ENCODE measurements around the gene SART3. TPM values are rescaled to one million over a fixed set of nuclear protein-coding genes. Genes with fewer than 3 reads are reported as not detected.

Gene SART3
- total RNA-seq, 1 donor from 2014 or later: 74.5 TPM

DNA sequence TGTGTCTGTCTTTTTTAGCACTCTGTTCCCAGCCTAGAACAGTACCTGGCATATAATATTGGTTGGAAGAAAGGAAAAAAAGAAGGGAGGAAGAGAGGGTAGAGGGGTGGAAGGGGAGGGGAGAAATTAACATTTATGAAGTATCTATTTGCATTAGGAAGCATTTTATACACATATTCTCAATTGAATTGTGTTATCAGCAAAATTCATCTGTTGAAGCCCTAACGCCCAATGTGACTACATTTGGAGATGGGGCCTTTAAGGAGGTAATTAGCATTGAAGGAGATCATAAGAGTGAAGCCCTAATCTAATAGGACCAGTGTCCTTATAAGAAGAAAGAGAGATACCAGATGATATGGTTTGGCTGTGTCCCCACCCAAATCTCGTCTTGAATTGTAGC lies 76.1 kb downstream of the SART3 start:
- TF ChIP-seq, protein P1, sequence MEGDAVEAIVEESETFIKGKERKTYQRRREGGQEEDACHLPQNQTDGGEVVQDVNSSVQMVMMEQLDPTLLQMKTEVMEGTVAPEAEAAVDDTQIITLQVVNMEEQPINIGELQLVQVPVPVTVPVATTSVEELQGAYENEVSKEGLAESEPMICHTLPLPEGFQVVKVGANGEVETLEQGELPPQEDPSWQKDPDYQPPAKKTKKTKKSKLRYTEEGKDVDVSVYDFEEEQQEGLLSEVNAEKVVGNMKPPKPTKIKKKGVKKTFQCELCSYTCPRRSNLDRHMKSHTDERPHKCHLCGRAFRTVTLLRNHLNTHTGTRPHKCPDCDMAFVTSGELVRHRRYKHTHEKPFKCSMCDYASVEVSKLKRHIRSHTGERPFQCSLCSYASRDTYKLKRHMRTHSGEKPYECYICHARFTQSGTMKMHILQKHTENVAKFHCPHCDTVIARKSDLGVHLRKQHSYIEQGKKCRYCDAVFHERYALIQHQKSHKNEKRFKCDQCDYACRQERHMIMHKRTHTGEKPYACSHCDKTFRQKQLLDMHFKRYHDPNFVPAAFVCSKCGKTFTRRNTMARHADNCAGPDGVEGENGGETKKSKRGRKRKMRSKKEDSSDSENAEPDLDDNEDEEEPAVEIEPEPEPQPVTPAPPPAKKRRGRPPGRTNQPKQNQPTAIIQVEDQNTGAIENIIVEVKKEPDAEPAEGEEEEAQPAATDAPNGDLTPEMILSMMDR (IDR thresholded peaks at IDR 0.05; ENCODE audit: unreplicated experiment): no peak
- Mint-ChIP-seq H3K4me1 (ENCODE audit: low read depth) (no peaks in the 10 kb centered on the region), H3K27me3 (peaks cover 9% of the 10 kb centered on the region), H3K36me3 (ENCODE audit: insufficient read depth) (no peaks in the 10 kb centered on the region), H3K9me3 (ENCODE audit: low read depth) (peaks cover 6% of the 10 kb centered on the region), H3K27ac (no peak overlapping the region), H3K4me3 (ENCODE audit: low read depth) (no peak overlapping the region)
- DNase-seq (ENCODE audit: low spot score, unreplicated experiment): no peak

DNA sequence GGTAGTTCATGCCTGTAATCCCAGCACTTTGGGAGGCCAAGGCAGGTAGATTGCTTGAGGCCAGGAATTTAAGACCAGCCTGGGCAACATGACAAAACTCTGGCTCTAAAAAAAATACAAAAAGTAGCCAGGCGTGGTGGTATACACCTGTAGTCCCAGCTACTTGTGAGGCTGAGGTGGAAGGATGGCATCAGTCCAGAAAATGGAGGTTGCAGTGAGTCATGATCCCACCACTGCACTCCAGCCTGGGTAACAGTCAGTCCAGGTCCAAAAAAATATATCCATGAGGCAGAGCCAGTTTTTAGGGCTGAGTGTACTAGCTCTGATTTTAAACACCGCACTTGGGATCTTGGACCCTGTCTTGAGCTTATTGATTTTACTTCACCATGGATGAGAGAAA lies 76.5 kb downstream of the SART3 start:
- TF ChIP-seq, protein P1 (IDR thresholded peaks at IDR 0.05; ENCODE audit: unreplicated experiment): no peak
- no peak overlapping the region for H3K27ac Mint-ChIP-seq
- H3K36me3 Mint-ChIP-seq (ENCODE audit: insufficient read depth): no peaks in the 10 kb centered on the region
- H3K4me3 Mint-ChIP-seq (ENCODE audit: low read depth): no peak overlapping the region
- DNase-seq (ENCODE audit: low spot score, unreplicated experiment): no peak
- no peaks in the 10 kb centered on the region for H3K4me1 Mint-ChIP-seq (ENCODE audit: low read depth)
- peaks cover 6% of the 10 kb centered on the region for H3K9me3 Mint-ChIP-seq (ENCODE audit: low read depth)
- peaks cover 9% of the 10 kb centered on the region for H3K27me3 Mint-ChIP-seq

DNA sequence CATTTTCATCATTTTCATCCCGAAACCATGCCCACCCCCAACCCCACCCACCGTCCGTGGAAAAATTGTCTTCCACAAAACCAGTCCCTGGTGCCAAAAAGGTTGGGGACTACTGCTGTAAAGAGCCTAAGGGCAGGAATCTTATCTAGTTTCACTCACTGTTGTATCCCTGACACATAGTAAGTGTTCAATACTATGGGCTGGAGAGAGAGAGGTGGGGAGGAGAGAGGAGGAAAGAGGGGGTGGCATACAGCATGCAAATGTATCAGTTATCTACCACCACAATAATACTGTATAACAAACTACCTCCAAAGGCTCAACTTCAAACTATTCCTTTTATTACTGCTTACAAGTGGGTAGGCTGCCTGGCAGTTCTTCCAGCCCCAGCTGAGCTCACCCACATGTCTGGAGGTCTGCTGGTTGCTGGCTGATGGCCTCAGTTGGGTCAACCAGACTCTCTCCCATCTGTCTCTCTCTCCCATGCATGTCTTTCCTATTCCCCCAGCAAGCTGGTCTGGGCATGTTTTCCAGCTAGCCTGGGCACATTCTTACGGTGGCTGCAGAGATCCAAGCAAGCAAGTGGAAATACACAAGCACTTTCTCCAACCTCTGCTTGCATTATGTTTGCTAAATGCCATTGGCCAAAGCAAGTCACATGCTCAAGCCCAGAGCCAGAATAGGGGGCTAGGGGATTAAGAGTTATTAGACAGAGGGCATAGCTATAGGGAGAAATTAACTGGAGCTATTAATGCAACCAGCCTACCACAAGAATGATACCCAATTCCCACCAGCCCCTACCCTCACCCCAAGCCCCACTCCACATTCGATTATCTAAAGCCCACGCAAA lies 77.5 kb downstream of the SART3 start:
- Mint-ChIP-seq H3K4me1 (ENCODE audit: low read depth) (no peaks in the 10 kb centered on the region), H3K27ac (no peak overlapping the region), H3K27me3 (peaks cover 9% of the 10 kb centered on the region), H3K36me3 (ENCODE audit: insufficient read depth) (no peaks in the 10 kb centered on the region), H3K4me3 (ENCODE audit: low read depth) (no peak overlapping the region), H3K9me3 (ENCODE audit: low read depth) (peaks cover 6% of the 10 kb centered on the region)
- DNase-seq (ENCODE audit: low spot score, unreplicated experiment): no peak
- TF ChIP-seq, protein P1 (IDR thresholded peaks at IDR 0.05; ENCODE audit: unreplicated experiment): no peak

DNA sequence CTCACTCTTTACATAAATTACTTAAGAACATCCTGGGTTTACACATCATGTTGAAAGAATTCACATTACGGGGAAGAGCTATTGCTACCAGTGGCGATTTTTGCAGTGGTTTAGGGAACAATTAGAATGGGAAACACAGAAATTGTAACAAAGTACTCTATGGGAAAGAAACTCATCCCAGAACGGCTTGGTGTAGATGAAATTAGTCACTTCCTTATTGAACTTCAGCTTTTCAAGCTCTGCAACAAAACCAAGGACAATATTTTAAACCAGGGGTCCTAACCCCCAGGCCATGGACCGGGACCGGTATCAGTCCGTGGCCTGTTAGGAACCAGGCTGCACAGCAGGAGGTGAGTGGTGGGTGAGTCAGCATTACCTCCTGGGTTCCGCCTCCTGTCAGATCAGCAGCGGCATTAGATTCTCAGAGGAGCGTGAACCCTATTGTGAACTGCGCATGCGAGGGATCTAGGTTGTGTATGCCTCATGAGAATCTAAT lies 78.2 kb downstream of the SART3 start:
- TF ChIP-seq, protein P1 (IDR thresholded peaks at IDR 0.05; ENCODE audit: unreplicated experiment): no peak
- DNase-seq (ENCODE audit: low spot score, unreplicated experiment): no peak
- Mint-ChIP-seq H3K9me3 (ENCODE audit: low read depth) (peaks cover 6% of the 10 kb centered on the region), H3K27me3 (peaks cover 9% of the 10 kb centered on the region), H3K27ac (no peak overlapping the region), H3K36me3 (ENCODE audit: insufficient read depth) (no peaks in the 10 kb centered on the region), H3K4me1 (ENCODE audit: low read depth) (no peaks in the 10 kb centered on the region), H3K4me3 (ENCODE audit: low read depth) (no peak overlapping the region)

DNA sequence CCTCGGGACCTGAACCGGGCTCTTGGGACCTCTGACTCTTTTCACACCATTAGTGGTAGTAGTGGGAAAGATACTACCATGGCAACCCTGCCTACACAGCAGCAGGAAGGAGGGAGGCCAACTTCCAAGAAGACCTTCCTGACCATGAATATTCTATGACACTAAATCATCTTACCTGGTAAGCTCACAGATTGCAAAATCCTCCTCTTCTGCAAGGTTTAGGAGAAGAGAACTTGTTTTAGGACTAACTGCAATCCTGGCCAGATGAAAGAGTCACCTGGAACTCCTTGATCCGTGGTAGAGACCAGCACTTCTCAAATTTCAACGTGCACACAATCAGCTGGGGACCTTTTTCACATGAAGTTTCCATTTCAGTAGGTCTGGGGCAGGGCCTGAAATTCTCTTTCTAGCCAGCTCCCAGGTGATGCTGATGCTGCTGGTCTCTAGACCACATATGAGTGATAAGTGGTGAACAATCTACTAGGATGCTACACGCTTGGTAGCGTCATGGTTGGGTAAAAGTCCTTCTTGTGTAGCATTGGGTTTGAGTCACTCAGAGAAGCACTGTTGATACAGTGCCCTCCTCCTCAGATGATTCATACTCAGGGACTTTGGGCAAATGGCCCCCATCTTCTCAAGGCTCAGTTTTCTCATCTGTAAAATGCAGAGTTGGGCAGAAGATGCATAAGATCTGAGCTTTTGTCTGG lies 81.5 kb downstream of the SART3 start:
- Mint-ChIP-seq H3K27me3 (peaks cover 9% of the 10 kb centered on the region), H3K36me3 (ENCODE audit: insufficient read depth) (no peaks in the 10 kb centered on the region), H3K27ac (no peak overlapping the region), H3K9me3 (ENCODE audit: low read depth) (no peaks in the 10 kb centered on the region), H3K4me1 (ENCODE audit: low read depth) (no peaks in the 10 kb centered on the region), H3K4me3 (ENCODE audit: low read depth) (no peak overlapping the region)
- TF ChIP-seq, protein P1 (IDR thresholded peaks at IDR 0.05; ENCODE audit: unreplicated experiment): no peak
- no peak for DNase-seq (ENCODE audit: low spot score, unreplicated experiment)

All from progenitor cell of endocrine pancreas (in vitro differentiated cells).